HG03342 (cell line): ENCODE data around the gene PSMG4.

ENCODE experiments used
- ATAC-seq: cut with Tn5 transposase; IDR thresholded peaks from one replicate; pipeline ENCODE4 v1.9.1; 2021; ENCODE audit warnings: mild to moderate bottlenecking, moderate library complexity; ENCODE audit not compliant: unreplicated experiment

Gene PSMG4

DNA sequence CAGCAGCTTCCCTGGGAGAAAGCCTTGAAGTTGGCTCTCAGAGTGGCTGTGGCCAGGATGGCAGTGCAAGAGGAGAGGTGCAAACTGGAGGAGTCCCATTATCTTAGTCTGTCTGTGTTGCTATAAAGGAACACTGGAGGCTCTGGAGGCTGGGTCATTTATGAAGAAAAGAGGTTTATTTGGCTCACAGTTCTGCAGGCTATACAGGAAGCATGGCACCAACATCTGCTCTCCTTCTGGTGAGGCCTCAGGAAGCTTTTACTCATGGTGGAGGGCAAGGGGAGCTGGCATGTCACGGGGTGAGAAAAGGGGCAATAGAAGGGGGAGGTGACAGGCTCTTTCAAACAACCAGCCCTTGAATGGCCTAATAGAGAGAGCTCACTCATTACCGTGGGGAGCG, 47.1 kb downstream of the PSMG4 start:
- no peak for ATAC-seq

DNA sequence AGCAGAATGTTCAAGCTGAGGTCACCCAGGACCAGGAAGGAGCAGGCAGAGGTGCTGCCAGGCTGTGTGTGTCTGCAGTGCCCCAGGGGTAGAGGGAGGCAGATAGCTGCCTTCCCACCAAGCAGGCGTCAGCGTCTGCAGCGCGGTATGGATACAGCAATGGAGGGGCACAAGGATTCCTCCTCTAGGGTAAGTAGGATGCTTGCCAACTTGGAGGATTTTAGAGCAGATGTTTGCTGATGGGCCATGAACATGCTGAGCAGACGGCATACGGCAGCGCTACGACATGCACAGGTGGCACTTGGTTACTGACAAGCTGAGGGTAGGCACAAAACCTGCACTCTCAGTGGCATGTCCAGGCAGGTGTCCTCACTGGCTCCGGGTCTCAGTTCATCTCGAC, 48.1 kb downstream of the PSMG4 start:
- ATAC-seq, result no peak

DNA sequence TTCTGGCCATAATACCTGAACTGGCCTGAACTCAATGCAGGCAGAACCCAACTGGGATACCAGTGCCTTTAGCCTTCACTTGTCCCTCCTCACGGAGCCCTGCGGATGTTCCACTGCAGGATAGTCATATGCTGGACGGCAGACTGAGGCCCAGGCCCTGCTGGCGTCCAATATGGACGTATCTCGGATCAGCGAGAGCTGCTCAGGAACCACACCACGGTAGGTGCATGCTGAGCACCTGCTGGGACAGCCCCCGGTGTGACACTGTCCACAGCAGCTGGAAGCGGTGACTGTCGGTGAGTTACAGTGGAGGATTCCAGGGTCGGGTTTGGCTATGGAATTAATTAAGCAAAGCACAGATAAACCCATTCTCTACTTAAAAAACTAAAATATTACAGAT, 48.7 kb downstream of the PSMG4 start:
- no peak for ATAC-seq

DNA sequence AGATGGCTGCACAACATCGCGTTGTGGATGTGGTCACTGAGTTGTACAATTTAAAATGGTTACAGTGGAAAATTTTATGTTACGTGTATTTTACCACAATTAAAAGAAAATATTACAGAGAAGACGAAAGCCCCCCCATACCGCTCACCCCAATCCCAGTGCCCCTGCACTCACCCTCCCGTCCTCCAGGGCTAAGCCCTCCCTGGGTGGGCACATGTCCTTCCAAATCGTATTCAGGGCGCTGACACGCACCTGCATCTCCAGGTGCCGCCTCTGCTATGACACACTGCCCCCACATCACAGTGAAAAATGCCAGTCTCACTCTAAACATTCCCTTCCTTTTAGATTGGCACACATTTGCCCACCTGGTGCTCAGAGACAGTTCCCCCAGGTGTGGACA, 49.4 kb downstream of the PSMG4 start:
- no peak for ATAC-seq

GRCh38 chr6:3309391-3310050, 50.8 kb downstream of the PSMG4 start:
- ATAC-seq, result no peak

DNA sequence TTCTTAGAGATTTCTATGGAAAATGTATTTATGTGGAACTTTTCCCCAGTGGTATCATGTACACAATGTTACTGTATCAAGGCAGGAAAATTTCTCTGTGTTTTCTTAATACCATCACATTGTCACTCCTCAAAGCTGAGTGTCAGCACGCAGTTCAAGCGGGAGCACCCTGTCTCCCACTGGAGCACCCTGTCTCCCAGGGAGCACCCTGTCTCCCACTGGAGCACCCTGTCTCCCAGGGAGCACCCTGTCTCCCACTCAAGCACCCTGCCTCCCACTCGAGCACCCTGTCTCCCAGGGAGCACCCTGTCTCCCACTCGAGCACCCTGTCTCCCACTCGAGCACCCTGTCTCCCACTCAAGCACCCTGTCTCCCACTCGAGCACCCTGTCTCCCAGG, 51.3 kb downstream of the PSMG4 start:
- ATAC-seq, result no peak

GRCh38 chr6:3310703-3311102, 52.0 kb downstream of the PSMG4 start:
- ATAC-seq, result no peak

DNA sequence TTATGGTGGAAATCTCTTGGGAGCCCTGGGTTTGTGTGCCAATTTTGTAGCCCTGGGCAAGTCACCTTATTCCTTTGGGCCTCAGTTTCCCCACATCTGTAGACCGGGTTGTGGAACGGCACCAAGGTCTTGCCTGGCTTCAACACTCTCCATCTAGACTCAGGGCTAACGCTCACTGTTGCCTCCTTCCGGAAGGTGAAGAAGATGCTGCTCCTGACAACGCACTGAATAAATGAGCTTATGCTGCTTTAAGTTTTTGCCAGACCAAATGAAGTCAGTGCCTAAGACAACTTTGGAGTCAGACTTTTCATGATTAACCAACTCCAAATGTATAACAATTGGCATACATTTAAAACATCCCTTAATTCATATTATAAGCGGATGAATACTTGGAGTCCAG, 53.1 kb downstream of the PSMG4 start:
- ATAC-seq, result no peak

- ATAC-seq, result no peak
Observed at GRCh38 chr6:3312604-3313231, 54.0 kb downstream of the PSMG4 start.

GRCh38 chr6:3314176-3314575, 55.4 kb downstream of the PSMG4 start:
- no peak for ATAC-seq

DNA sequence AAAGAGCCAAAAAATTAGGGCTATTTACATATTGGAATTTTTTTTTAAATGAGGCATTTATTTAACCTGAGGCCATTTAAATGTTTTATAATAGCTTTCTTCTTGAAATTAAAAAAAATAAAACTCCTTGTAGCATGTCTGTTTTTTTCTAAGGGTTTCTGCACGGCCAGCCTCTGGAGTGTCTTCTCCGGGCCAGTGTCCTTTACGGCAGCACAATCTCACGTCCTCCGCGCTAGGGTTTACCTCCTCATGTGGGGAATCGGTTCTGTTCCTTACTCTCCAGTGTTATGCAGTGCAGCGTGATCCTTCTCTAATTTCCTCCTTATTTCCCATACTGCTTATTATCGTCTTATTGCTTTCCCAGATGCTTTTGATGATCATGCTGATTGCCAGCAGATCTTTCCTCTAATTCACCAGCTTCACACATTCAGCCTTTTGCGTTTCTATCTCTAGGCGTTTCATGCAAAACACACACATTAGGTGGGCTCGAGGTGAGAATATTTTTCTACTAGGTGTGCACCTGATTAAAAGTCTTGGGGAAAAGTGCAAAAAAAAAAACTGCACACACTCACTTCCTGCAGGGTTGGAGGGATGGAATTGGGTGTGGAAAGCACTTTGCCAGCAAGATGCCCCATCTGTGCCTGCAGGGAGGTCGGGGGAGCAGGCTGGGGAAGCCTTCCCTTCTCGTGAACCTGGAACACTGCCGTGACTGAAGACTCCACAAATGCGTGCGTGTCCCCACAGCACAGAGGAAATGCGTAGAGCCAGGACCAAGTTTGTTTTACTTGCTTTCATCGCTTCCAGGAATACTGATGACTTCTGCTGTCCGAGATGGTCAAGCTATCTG, 56.1 kb downstream of the PSMG4 start:
- ATAC-seq, result no peak

- no peak for ATAC-seq
Observed at GRCh38 chr6:3315841-3316240, 57.1 kb downstream of the PSMG4 start.

DNA sequence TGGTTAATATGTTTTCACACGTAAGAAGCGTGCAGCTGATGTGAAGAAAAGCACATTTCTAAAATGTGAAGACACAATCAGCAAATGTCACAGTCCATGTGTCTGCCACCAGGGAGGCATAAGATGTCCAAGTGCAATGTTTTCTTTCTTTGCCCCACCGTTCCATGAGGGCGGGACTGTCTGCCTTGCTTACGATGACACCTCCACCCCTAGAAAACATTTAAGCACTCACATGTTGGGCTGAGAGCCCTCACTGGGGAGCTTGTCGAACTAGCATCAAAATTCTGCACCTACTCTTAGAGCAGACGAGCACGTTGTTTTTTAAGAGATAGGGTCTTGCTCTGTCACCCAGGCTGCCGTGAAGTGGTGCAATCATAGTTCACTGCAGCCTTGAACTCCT, 57.6 kb downstream of the PSMG4 start:
- no peak for ATAC-seq

GRCh38 chr6:3316818-3317217, 58.1 kb downstream of the PSMG4 start:
- ATAC-seq, result no peak
